NB4 (cell line): Measurements from ENCODE around the gene LMTK2.

Source experiments
- MAX ChIP-seq: IDR thresholded peaks from 2 replicates; pipeline ENCODE4 v1.6.1; 2011; ENCODE audit warnings: low read depth, low read length
- POLR2A ChIP-seq: IDR thresholded peaks from 2 replicates; pipeline ENCODE4 v1.6.1; 2011; ENCODE audit warnings: mild to moderate bottlenecking; ENCODE audit not compliant: insufficient read length; ENCODE audit errors: extremely low read depth
- TF ChIP-seq, protein P1 (sequence below): IDR thresholded peaks from one replicate; pipeline ENCODE4 v1.5.1; 2012; ENCODE audit warnings: low read depth, low read length

DNA sequence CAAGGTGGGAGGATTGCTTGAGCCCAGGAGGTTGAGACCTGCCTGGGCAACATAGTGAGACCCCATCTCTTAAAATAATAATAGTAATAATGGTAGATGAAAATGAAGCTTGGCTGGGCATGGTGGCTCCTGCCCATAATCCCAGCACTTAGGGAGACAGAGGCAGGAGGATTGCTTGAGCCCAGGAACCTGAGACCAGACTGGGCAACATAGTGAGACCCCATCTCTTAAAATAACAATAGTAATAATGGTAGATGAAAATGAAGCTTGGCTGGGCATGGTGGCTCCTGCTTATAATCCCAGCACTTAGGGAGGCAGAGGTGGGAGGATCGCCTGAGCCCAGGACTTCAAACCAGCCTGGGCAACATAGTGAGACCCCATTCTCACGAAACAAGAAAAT, 49.5 kb upstream of the LMTK2 start:
- TF ChIP-seq, protein P1, sequence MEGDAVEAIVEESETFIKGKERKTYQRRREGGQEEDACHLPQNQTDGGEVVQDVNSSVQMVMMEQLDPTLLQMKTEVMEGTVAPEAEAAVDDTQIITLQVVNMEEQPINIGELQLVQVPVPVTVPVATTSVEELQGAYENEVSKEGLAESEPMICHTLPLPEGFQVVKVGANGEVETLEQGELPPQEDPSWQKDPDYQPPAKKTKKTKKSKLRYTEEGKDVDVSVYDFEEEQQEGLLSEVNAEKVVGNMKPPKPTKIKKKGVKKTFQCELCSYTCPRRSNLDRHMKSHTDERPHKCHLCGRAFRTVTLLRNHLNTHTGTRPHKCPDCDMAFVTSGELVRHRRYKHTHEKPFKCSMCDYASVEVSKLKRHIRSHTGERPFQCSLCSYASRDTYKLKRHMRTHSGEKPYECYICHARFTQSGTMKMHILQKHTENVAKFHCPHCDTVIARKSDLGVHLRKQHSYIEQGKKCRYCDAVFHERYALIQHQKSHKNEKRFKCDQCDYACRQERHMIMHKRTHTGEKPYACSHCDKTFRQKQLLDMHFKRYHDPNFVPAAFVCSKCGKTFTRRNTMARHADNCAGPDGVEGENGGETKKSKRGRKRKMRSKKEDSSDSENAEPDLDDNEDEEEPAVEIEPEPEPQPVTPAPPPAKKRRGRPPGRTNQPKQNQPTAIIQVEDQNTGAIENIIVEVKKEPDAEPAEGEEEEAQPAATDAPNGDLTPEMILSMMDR = no peak
- no peak for TF ChIP-seq POLR2A
- no peak for TF ChIP-seq MAX
